Hepatocyte (in vitro differentiated cells): ENCODE results near the gene NUP37.

Experiments used
- EZH2 ChIP-seq: fragments of 200-600 bp; sonication (generic); IDR thresholded peaks from 2 replicates; pipeline ENCODE4 v1.6.1; 2016; ENCODE audit warnings: antibody characterized with exemption, mild to moderate bottlenecking, borderline replicate concordance
- EZH2phosphoT487 ChIP-seq: fragments of 200-600 bp; sonication (generic); IDR thresholded peaks from one replicate; pipeline ENCODE4 v1.6.1; 2018; ENCODE audit warnings: antibody characterized with exemption, mild to moderate bottlenecking, low read depth, moderate library complexity; ENCODE audit not compliant: unreplicated experiment, severe bottlenecking
- TF ChIP-seq, protein P1 (sequence below): fragments of 200-600 bp; sonication (generic); IDR thresholded peaks from 2 replicates; pipeline ENCODE4 v1.5.1; 2016; ENCODE audit warnings: antibody characterized with exemption, mild to moderate bottlenecking; ENCODE audit not compliant: poor library complexity

DNA sequence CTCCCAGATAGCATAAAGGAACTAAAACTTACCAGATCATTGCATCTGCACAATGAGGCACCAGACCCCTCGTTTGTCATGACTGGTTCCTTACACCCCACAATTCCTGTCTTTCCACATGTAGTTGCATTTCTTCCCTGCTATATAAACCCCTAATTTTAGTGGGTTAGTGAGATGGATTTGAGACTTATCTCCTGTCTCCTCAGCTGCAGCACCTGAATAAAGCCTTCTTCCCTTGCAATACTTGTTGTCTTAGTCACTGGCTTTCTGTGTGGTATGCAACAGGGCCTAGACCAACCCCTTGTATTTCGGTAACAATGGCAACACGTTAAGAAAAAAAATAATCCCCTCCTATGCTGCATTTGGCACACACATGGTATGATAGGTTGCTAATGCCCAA, 13.0 kb downstream of the NUP37 start:
- TF ChIP-seq, protein P1, sequence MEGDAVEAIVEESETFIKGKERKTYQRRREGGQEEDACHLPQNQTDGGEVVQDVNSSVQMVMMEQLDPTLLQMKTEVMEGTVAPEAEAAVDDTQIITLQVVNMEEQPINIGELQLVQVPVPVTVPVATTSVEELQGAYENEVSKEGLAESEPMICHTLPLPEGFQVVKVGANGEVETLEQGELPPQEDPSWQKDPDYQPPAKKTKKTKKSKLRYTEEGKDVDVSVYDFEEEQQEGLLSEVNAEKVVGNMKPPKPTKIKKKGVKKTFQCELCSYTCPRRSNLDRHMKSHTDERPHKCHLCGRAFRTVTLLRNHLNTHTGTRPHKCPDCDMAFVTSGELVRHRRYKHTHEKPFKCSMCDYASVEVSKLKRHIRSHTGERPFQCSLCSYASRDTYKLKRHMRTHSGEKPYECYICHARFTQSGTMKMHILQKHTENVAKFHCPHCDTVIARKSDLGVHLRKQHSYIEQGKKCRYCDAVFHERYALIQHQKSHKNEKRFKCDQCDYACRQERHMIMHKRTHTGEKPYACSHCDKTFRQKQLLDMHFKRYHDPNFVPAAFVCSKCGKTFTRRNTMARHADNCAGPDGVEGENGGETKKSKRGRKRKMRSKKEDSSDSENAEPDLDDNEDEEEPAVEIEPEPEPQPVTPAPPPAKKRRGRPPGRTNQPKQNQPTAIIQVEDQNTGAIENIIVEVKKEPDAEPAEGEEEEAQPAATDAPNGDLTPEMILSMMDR, result no peak
- TF ChIP-seq EZH2 (no peak), EZH2phosphoT487 (no peak)
